Measurements from ENCODE around the gene CMTM5. TPM values are rescaled to one million over a fixed set of nuclear protein-coding genes. Genes with fewer than 3 reads are reported as not detected.

The CMTM5 gene
- total RNA-seq, 1 donor from 2014 or later: 0.96 TPM

DNA sequence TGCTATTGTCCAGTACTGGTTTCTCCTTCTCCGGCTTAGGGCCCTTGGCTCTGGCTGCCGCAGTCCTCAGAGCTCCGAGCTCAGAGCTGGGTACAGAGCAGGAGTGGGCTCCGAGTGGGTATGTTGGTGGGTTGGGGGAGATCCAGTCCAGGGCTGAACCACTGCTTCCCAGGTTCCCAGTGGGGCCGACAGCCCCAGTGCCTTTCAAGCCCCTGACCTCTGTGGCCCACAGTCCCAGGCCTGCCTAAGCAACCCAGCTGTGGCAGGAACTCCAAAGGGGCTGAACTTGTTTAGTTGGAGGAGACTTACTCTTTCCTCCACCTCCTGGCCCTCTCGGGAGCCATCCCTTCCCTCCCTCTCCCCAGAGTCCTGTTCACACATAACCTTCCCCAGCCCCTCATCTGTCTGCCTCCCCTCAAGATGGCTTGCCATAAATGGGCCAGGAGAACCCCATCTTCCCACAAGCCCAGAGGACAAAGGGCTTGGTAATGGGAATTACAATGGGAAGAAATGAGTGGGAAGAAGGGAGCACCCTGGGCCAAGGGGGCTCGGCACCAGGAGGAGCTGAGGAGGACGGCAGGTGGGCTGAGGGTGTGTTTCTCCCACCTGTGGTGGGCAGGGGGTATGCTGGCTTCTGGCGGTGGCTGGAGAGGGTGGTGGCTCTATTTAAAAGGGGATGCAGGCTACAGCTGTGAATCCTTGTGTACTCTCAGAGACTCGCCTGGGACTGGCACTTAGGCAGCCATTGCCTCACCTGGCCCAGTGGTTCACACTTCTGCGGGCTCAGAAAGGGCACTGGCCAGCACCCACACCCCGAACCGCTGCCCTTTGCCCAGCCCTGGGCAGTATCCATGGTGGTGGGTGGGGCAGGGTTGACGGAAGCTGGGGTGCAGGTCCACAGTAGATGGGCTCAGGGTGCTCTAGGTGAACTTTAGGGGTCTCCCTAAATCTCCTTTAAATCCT, 35.0 kb downstream of the CMTM5 start:
- TF ChIP-seq, protein P1, sequence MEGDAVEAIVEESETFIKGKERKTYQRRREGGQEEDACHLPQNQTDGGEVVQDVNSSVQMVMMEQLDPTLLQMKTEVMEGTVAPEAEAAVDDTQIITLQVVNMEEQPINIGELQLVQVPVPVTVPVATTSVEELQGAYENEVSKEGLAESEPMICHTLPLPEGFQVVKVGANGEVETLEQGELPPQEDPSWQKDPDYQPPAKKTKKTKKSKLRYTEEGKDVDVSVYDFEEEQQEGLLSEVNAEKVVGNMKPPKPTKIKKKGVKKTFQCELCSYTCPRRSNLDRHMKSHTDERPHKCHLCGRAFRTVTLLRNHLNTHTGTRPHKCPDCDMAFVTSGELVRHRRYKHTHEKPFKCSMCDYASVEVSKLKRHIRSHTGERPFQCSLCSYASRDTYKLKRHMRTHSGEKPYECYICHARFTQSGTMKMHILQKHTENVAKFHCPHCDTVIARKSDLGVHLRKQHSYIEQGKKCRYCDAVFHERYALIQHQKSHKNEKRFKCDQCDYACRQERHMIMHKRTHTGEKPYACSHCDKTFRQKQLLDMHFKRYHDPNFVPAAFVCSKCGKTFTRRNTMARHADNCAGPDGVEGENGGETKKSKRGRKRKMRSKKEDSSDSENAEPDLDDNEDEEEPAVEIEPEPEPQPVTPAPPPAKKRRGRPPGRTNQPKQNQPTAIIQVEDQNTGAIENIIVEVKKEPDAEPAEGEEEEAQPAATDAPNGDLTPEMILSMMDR (IDR thresholded peaks at IDR 0.05): no peak
- Histone ChIP-seq H3K27me3 (no peaks in the 10 kb centered on the region), H3K36me3 (no peaks in the 10 kb centered on the region), H3K4me1 (no peaks in the 10 kb centered on the region), H3K27ac (no peak overlapping the region), H3K9me3 (no peaks in the 10 kb centered on the region), H3K4me3 (no peak overlapping the region)
- ATAC-seq (no peak), DNase-seq (no peak)
- intact Hi-C loops (cut with DNase I): no loop called here

DNA sequence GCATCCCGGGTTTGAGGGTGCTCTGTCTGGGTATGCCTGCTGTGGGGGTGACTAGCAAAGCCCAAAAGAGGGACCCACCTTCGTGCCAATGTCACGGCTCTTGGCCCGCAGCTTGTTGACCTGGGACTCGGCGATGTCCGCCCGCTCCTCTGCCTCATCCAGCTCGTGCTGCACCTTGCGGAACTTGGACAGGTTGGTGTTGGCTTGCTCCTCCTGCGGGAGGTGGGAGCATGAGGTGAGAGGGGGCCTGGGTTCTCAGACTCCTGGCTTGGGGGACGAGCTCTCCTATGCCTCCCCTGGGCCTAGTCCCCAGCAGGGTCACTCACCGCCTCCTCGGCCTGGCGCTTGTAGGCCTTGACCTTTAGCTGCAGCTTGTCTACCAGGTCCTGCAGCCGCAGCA, 36.8 kb downstream of the CMTM5 start:
- Histone ChIP-seq H3K27ac (no peak overlapping the region), H3K4me1 (no peaks in the 10 kb centered on the region), H3K27me3 (no peaks in the 10 kb centered on the region), H3K9me3 (no peaks in the 10 kb centered on the region), H3K4me3 (no peak overlapping the region), H3K36me3 (no peaks in the 10 kb centered on the region)
- intact Hi-C loops (cut with DNase I): no loop called here
- TF ChIP-seq, protein P1 (IDR thresholded peaks at IDR 0.05): no peak
- DNase-seq: no peak
- ATAC-seq: no peak

DNA sequence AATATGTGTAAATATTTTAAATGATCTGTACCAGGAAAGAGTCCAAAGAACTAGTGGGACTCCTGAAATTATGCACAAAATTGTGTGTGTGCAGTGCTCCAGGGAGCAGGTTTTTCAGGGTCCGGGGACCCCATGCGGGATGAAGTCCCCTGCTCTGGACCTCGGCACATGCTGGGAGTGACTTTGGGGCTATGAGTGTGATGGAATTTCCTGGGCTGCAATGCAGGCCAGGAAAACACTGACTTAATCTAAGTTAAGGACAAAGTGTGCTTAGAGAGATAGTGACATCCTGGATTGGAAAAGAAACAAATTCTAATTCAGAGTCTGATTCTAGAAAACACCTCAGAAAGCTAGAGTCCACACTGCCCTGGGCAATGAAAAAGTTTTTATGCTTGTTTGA, 37.4 kb downstream of the CMTM5 start:
- Histone ChIP-seq H3K36me3 (no peaks in the 10 kb centered on the region), H3K4me1 (no peaks in the 10 kb centered on the region), H3K27me3 (no peaks in the 10 kb centered on the region), H3K27ac (no peak overlapping the region), H3K9me3 (no peaks in the 10 kb centered on the region), H3K4me3 (no peak overlapping the region)
- no peak for DNase-seq
- TF ChIP-seq, protein P1 (IDR thresholded peaks at IDR 0.05): no peak
- intact Hi-C loops (cut with DNase I): no loop called here
- no peak for ATAC-seq

DNA sequence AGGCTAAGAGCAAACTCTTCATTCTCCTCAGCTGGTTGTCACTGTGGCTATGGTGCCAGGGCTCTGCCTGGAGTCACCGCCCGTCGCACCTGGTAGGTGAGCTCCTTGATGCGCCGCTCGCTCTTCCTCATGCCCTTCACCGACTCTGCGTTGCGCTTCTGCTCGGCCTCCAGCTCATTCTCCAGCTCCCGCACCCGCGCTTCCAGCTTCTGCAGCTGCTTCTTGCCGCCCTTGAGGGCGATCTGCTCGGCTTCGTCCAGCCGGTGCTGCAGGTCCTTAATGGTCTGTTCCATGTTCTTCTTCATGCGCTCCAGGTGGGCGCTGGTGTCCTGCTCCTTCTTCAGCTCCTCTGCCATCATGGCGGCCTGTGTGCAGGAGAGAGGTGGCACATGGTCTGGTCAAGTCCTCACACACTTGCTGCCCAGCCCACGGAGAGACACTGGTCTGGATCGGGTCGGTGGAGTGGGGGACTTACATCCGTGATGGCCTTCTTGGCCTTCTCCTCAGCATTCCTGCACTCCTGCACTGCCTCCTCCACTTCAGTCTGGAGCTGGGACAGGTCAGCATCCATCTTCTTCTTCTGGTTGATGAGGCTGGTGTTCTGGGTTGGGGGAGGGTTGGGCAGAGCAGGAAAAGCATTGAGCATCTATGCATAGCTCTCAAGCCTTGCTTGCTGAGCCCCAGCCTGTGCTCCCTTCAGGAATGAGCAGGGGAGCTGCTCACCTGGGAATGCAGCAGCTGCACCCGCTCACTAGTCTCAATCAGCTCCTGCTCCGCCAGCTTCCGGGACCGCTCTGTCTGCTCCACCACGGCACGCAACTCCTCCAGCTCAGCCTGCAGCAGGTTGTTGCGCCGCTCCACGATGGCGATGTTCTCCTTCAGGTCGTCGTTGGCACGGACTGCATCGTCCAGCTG, 38.3 kb downstream of the CMTM5 start:
- intact Hi-C loops (cut with DNase I): no loop called here
- no peaks in the 10 kb centered on the region for H3K4me1 ChIP-seq
- no peaks in the 10 kb centered on the region for H3K9me3 ChIP-seq
- DNase-seq: no peak
- no peaks in the 10 kb centered on the region for H3K27me3 ChIP-seq
- H3K27ac ChIP-seq: no peak overlapping the region
- no peaks in the 10 kb centered on the region for H3K36me3 ChIP-seq
- H3K4me3 ChIP-seq: no peak overlapping the region
- TF ChIP-seq, protein P1 (IDR thresholded peaks at IDR 0.05): no peak
- ATAC-seq: no peak

DNA sequence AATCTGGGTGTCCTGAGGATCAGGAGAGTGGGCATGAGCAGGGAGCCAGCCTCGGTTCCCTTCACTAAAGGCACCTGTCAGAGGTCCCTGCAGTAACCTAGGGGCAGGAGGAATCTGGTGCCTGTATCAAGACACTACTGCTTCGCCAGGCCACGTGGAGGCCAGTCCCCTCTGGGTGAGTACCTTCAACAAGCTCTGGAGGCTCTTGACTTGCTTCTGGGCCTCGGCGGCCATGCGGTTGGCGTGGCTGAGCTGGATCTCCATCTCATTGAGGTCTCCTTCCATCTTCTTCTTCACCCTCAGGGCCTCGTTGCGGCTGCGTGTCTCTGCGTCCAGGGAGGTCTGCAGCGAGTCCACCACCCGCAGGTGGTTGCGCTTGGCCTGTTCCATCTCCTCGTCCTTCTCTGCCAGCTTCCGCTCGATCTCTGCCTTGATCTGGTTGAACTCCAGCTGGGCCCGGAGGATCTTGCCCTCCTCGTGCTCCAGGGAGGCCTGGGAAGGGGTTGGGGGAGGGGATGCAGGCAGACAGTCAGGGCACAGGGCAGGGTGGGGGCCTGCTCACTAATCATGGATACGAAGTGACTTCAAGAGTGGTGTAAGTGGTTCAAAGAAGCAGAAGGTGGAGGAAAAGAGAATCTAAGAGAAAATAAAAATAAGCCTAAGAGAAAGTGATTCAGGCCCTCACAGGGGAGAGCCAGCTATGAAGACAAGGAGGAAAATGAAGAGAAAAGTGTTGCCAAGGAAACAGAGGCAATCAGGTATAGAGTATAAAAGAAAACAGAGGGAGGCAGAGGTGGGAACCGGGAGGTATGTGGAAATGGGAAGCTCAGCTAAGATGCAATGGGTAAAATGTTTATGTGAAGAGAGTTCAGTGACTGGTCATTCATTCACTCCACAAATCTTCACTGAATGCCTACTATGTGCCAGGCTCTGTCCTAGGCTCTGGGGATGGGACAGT, 39.3 kb downstream of the CMTM5 start:
- no peak for DNase-seq
- TF ChIP-seq, protein P1 (IDR thresholded peaks at IDR 0.05): no peak
- no peak overlapping the region for H3K4me3 ChIP-seq
- H3K9me3 ChIP-seq: no peaks in the 10 kb centered on the region
- no peaks in the 10 kb centered on the region for H3K4me1 ChIP-seq
- intact Hi-C loops (cut with DNase I): no loop called here
- H3K27me3 ChIP-seq: no peaks in the 10 kb centered on the region
- ATAC-seq: no peak
- no peaks in the 10 kb centered on the region for H3K36me3 ChIP-seq
- H3K27ac ChIP-seq: no peak overlapping the region
